Measurements from ENCODE around the gene SPIRE1. TPM values are rescaled to one million over a fixed set of nuclear protein-coding genes. Genes with fewer than 3 reads are reported as not detected.

SPIRE1 gene
- total RNA-seq, 1 donor from 2014 or later = 16.9 TPM

GRCh38 chr18:12520442-12520992 lies 137.4 kb downstream of the SPIRE1 start:
- Histone ChIP-seq H3K9me3 (no peaks in the 10 kb centered on the region), H3K36me3 (no peaks in the 10 kb centered on the region), H3K4me3 (no peak overlapping the region), H3K27me3 (no peaks in the 10 kb centered on the region), H3K4me1 (peaks cover 5 to 19% of the 10 kb centered on the region in 2 donors), H3K27ac (peak overlapping the region in 1 of 2 donors; percentile 35)
- intact Hi-C loops (cut with DNase I) = no loop called here
- TF ChIP-seq, protein P1, sequence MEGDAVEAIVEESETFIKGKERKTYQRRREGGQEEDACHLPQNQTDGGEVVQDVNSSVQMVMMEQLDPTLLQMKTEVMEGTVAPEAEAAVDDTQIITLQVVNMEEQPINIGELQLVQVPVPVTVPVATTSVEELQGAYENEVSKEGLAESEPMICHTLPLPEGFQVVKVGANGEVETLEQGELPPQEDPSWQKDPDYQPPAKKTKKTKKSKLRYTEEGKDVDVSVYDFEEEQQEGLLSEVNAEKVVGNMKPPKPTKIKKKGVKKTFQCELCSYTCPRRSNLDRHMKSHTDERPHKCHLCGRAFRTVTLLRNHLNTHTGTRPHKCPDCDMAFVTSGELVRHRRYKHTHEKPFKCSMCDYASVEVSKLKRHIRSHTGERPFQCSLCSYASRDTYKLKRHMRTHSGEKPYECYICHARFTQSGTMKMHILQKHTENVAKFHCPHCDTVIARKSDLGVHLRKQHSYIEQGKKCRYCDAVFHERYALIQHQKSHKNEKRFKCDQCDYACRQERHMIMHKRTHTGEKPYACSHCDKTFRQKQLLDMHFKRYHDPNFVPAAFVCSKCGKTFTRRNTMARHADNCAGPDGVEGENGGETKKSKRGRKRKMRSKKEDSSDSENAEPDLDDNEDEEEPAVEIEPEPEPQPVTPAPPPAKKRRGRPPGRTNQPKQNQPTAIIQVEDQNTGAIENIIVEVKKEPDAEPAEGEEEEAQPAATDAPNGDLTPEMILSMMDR (IDR thresholded peaks at IDR 0.05) = no peak
- no peak for DNase-seq (ENCODE audit: low spot score in 2 of 2)

DNA sequence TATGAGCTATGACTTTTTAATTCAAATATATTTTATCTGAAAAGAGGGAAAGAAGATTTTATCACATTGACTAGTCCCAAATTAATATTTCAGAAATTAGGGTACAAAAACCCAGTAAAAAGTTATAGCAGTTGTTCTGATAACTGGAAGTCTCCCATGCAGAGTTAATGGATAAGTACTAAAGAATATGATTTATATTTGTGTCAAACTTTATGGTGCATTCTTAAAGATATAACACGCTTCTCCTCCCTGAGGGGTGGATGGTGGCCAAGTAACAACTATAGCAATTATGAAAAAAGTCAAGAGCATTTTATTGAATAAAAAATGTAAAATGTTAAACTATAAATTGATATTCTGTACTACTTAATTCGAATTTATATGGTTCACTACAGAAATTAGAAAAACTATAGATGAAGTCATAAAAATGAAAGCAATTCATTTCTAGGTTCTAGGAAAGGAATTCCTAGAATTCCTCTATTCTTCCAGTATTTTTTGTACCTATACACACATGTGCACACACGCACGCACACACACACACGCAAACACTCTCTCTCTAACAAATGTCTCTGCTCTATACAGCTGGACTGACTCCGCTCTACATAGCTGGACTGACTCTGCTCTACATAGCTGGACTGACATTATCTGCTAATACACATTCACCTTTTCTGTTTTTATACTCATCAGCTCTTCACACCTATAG lies 138.9 kb downstream of the SPIRE1 start:
- TF ChIP-seq, protein P1 (IDR thresholded peaks at IDR 0.05) = no peak
- intact Hi-C loops (cut with DNase I) = loop anchor here (5.0 kb wide), 1 partner anchor 138 kb away; the partner anchor contains the start of gene SPIRE1
- Histone ChIP-seq H3K9me3 (no peaks in the 10 kb centered on the region), H3K36me3 (no peaks in the 10 kb centered on the region), H3K4me3 (no peak overlapping the region), H3K27me3 (no peaks in the 10 kb centered on the region), H3K4me1 (peaks cover 5 to 20% of the 10 kb centered on the region in 2 donors), H3K27ac (no peak overlapping the region)
- no peak for DNase-seq (ENCODE audit: low spot score in 2 of 2)

DNA sequence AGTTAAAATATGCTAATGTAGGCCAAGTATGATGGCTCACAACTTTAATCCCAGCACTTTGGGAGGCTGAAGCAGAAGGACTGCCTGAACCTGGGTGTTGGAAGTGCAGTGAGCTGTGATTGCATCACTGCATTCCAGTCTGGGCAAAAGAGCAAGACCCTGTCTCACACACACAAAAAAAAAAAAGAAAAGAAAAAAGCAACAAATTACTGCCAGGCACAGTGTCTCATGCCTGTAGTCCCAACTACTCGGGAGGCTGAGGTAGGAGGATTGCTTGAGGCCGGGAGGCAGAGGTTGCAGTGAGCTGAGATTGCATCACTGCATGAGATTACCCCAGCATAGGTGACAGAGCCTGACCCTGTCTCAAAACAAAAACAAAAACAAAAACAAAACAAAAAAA lies 139.6 kb downstream of the SPIRE1 start:
- Histone ChIP-seq H3K9me3 (no peaks in the 10 kb centered on the region), H3K4me3 (no peak overlapping the region), H3K4me1 (peaks cover 5 to 20% of the 10 kb centered on the region in 2 donors), H3K27me3 (no peaks in the 10 kb centered on the region), H3K27ac (no peak overlapping the region), H3K36me3 (no peaks in the 10 kb centered on the region)
- DNase-seq (ENCODE audit: low spot score in 2 of 2) = no peak
- TF ChIP-seq, protein P1 (IDR thresholded peaks at IDR 0.05) = no peak
- intact Hi-C loops (cut with DNase I) = loop anchor here (5.0 kb wide), 1 partner anchor 139 kb away; the partner anchor contains the start of gene SPIRE1

DNA sequence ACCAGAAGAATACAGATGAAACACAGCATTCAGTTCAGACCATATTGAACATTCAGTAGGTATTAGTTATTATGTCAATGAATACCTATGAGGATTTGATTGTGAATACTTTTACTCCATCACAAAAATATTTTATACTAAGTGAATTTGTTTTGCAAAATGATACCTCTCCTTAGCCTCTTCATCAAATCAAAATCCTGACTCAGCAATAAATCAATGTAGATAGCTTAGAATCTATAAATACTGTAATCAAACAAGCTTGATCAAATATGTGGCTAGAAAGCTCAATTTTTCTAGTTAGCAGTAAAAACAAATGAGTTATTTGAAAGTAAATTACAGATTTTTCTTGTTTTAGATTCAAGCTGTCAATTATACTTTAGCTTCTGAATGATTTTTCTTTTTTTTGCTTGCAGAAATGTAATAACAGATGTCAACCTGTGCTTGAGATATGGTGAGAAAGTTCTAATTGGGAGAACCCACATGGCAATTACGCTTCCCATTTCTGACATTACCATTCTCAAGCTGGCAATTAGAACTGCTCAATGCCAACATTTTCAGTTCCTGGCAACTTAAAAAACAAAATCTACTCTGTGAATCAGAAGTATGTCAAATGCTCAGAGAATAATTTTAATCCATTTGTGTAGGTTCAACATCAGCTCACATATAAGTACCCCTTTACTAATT lies 140.6 kb downstream of the SPIRE1 start:
- intact Hi-C loops (cut with DNase I) = loop anchor here (5.0 kb wide), 1 partner anchor 140 kb away; the partner anchor contains the start of gene SPIRE1
- TF ChIP-seq, protein P1 (IDR thresholded peaks at IDR 0.05) = no peak
- H3K4me1 ChIP-seq = peaks cover 5 to 20% of the 10 kb centered on the region in 2 donors
- H3K27me3 ChIP-seq = no peaks in the 10 kb centered on the region
- H3K27ac ChIP-seq = no peak overlapping the region
- H3K9me3 ChIP-seq = no peaks in the 10 kb centered on the region
- no peaks in the 10 kb centered on the region for H3K36me3 ChIP-seq
- H3K4me3 ChIP-seq = no peak overlapping the region
- DNase-seq (ENCODE audit: low spot score in 2 of 2) = no peak

- TF ChIP-seq, protein P1 (IDR thresholded peaks at IDR 0.05) = no peak
- Histone ChIP-seq H3K27me3 (no peaks in the 10 kb centered on the region), H3K27ac (peak overlapping the region; percentile 20 to 29), H3K4me1 (peaks cover 5 to 20% of the 10 kb centered on the region in 2 donors), H3K9me3 (no peaks in the 10 kb centered on the region), H3K36me3 (peaks cover under 1 to 5% of the 10 kb centered on the region in 2 donors), H3K4me3 (no peak overlapping the region)
- intact Hi-C loops (cut with DNase I) = loop anchor here (5.0 kb wide), 1 partner anchor 141 kb away; the partner anchor contains the start of gene SPIRE1
- no peak for DNase-seq (ENCODE audit: low spot score in 2 of 2)
These were observed 141.8 kb downstream of the SPIRE1 start for GRCh38 chr18:12516049-12516630.

Measured in ascending aorta (tissue), 2 donors.